ENCODE data around the gene DNM1.

The DNM1 gene

DNA sequence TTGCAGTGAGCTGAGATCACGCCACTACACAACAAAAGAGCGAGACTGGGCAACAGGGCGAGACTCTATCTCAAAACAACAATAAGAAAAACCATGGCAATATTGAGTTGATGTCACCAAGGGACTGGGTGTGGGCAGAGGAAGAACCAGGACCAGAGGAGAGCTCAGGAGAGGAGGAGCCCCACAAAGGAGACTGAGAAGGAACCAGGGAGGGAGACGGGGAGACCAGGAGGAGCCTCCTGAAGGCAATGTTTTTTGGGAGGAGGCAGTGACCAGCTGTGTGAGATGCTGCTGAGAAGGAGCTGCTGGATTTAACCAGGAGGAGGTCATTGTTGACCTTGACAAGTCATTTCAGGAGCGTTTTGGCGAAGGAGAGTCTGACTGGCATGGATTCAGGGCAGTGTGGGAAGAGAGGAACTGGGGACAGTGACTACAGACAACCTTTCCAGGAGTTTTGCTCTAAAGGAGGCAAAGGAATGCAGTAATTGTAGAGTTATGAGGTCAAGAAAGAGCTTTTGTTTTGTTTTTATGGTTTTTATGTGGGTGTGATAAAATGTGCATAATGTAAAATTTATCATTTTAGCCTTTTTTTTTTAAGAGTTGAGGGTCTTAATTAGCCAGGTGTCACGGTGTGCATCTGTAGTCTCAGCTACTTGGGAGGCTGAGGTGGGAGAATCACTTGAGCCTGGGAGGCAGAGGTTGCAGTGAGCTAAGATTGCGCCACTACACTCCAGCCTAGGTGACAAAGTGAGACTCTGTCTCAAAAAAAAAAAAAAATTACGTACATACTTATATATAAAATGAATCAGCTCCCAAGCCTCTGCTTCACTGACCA is 101.2 kb downstream of the DNM1 start:
- in situ Hi-C loops (cut with HindIII; ENCODE audit: low sequenced_read_pairs) = no loop called here
